AG04449 (cell line): ENCODE data around the gene CDYL2.
A peak's percentile ranks its signal among the peaks of the same experiment; 100 is the strongest.

Experiments used
- CTCF ChIA-PET: fragments of 350-600 bp; formaldehyde crosslinking; extraction: SDS; loops from one replicate; lab custom pipeline; 2021; ENCODE audit warnings: antibody characterized with exemption; lab: Yijun Ruan, JAX
- POLR2A ChIA-PET: fragments of 400-600, 350-600 bp; formaldehyde crosslinking; extraction: SDS; loops from one replicate; lab custom pipeline; 2020; ENCODE audit warnings: antibody characterized with exemption, inconsistent platforms; lab: Yijun Ruan, JAX
- DNase-seq: peaks from one replicate; pipeline ENCODE4 v3.0.0-alpha.2; 2010; ENCODE audit warnings: low read depth, low spot score
- H3K4me3 ChIP-seq: 2 replicates; pipeline ENCODE4 v1.5.1; 2011; ENCODE audit warnings: low read depth, mild to moderate bottlenecking, control low read depth, low read length
- CTCF ChIP-seq: IDR thresholded peaks from one replicate; pipeline ENCODE4 v1.5.1; 2011; ENCODE audit warnings: mild to moderate bottlenecking, moderate library complexity, low read length, control low read depth, inconsistent platforms; ENCODE audit not compliant: insufficient read depth; ENCODE audit errors: missing control alignments

The CDYL2 gene

DNA sequence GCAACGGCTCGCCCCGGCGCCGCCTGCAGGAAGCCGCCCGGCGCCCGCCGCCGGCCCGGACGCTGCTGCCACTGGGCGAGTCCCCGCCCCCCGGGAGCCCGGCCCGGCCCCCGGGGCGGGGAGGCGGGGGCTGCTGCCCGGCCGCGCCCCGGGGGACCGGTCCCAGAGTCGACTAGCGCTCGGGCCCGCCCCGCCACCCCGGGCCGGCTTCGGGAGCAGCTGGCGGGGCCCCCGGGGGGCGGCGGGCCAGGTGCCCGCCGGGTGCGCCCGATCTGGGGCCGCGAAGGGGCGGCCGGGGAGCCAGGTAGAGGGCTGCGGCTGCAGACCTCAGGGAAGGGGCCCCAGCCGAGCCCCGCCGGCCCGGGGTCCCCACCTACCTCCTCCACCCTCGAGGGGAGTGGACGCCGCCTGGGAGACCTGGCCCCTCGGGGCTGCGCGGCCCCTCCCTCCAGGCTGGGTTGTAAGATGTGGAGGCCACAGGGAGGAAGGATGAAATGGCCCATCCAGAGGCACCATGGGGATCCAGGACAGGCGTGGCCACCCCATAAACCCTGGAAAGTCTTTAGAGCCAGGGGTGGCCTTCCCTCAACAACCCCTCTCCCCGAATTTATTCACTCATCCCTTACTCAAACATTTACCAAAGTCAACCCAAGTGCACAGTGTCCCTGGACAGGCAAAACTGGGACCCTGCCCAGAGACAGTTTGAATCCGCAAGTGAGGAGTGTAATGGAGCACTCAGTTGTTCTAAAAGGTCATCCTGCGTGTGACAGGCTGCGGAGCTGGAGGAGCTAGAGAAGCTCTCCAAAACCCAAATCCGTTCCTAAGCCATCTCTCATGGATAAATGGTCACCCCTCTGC, at the start of gene CDYL2:
TSS of gene CDYL2 (minus strand) at position 73 of the 858 bp plus-strand sequence. CDS start 425 bp downstream, outside the sequence.
- CTCF ChIA-PET = interaction anchor here (0.8 kb wide), 1 partner anchor 8 kb away, joined by 3 read pairs; no protein-coding TSS in a partner anchor

DNA sequence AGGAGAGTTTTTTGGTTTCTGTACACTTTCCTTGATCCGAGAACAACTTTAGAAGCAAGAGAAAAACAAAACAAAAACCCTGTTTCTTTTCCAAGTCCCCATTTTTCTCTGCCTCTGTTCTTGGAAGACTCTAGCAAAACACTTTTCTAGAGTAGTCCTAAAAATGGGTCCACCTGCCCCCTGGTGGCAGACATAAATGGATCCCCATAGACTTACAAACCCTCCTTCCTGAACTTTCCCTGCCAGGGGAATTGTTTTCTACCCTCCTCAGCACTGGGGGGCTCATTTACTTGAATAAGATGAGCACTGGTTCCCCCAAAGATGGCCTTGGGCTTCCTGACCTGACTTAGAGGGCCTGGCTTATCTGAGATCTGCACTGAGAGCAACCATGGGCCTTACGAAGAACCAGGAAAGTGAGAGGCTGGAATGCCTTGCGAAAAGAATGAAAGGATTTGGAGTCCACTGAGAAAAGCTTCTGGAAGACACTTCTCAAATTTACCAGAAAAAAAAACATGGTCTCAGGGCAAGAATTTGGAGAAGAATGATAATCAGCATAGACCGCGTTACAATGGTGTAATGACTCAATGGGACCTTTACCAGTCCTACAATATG, 48.0 kb upstream of the CDYL2 start:
- POLR2A ChIA-PET = no interaction called here
- H3K4me3 ChIP-seq = no peak overlapping the region
- peak; percentile 44 for TF ChIP-seq CTCF
- no peak for DNase-seq
- CTCF ChIA-PET = interaction anchor here (0.7 to 3.7 kb wide), 5 partner anchors 10 to 372 kb away, joined by 3 to 15 read pairs (median 3); no protein-coding TSS in a partner anchor

More for the DNA sequence above, at the start of gene CDYL2:
- H3K4me3 ChIP-seq = peak within 1 kb of the TSS; percentile 79
- TF ChIP-seq CTCF = no peak
- POLR2A ChIA-PET = interaction anchor here (1.0 kb wide), 1 partner anchor 9 kb away, joined by 3 read pairs; no protein-coding TSS in a partner anchor
- DNase-seq = no peak

- no peak for TF ChIP-seq CTCF
- no peak overlapping the region for H3K4me3 ChIP-seq
- POLR2A ChIA-PET = no interaction called here
- CTCF ChIA-PET = interaction anchor here (0.9 to 3.7 kb wide), 4 partner anchors 11 to 371 kb away, joined by 3 to 15 read pairs (median 8); no protein-coding TSS in a partner anchor
- no peak for DNase-seq
Observed at GRCh38 chr16:80851831-80852230, 47.4 kb upstream of the CDYL2 start.

GRCh38 chr16:80850757-80851156, 46.4 kb upstream of the CDYL2 start:
- no peak for DNase-seq
- ChIA-PET CTCF (interaction anchor here (3.2 kb wide), 1 partner anchor 324 kb away, joined by 14 read pairs; no protein-coding TSS in a partner anchor), POLR2A (no interaction called here)
- H3K4me3 ChIP-seq = no peak overlapping the region
- TF ChIP-seq CTCF = no peak

DNA sequence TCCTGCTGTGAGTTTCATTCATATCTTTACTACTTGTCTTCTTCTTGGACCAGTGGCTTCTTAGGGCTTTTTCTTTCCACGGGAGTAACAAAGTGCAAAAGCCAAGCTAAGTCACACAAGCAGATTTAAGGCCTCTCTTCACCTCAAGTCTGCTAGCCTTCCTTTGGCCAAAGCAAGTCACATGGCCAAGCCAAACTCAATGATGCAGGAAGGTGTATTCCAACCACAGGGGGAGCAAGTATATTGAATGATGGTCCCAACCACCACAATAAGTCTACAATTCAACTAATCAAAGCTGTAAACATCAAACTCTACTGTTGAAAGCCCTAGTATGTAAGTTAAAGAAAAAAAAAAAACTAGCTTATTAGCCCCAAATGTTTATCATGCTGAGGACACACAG, 44.5 kb upstream of the CDYL2 start:
- POLR2A ChIA-PET = no interaction called here
- no peak for DNase-seq
- TF ChIP-seq CTCF = no peak
- H3K4me3 ChIP-seq = no peak overlapping the region
- CTCF ChIA-PET = interaction anchor here (0.7 to 1.9 kb wide), 2 partner anchors 23 to 75 kb away, joined by 4 read pairs; no protein-coding TSS in a partner anchor

DNA sequence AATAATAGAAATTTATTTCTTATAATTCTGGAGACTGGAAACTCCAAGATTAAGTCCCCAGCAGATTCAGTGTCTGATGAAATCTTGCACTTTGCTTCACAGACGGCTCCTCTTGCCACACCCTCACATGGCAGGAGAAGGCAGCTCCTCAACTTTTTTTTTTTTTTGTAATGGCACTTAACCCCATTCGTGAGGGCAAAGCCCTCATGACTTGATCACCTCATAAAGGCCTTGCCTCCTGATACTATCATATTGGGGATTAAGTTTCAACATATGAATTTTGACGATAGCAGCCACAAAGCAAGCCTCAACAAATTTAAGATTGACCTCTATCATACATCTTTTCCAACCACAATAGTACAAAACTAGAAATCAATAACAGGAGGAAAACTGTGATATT, 42.3 kb upstream of the CDYL2 start:
- POLR2A ChIA-PET = no interaction called here
- no peak for DNase-seq

More for the DNA sequence above, 42.3 kb upstream of the CDYL2 start:
- CTCF ChIA-PET = no interaction called here
- H3K4me3 ChIP-seq = no peak overlapping the region
- TF ChIP-seq CTCF = no peak
